DND-41 (cell line): Measurements from ENCODE around the gene MIB1.

Experiments used
- EZH2 ChIP-seq: IDR thresholded peaks from 3 replicates; pipeline ENCODE4 v1.6.1; 2012; ENCODE audit warnings: borderline replicate concordance, low read depth, mild to moderate bottlenecking, moderate library complexity, low read length, inconsistent platforms; ENCODE audit not compliant: severe bottlenecking
- TF ChIP-seq, protein P1 (sequence below): IDR thresholded peaks from 2 replicates; pipeline ENCODE4 v1.5.1; 2012; ENCODE audit warnings: borderline replicate concordance, low read length, moderate library complexity, mild to moderate bottlenecking; ENCODE audit not compliant: poor library complexity, severe bottlenecking; ENCODE audit errors: extremely low read depth

DNA sequence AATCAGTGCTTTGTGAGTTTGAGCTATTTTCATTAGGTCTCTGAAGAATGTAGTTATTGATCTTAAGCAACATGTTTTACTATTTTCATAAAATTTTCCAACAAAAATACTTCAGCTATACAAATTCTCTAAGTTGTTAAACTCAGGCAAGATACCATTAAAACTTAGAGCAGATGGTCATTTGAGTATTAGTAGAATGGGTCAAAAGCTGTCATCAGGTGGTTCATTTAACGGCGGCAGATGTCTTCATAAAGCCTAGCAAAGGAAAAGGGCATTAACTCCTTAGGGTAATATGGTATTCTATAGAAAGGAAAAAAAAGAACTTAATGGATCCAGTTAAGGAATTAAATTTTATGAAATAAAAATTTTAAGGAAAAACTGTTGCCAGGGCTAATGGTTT, 19.2 kb downstream of the MIB1 start:
- TF ChIP-seq, protein P1, sequence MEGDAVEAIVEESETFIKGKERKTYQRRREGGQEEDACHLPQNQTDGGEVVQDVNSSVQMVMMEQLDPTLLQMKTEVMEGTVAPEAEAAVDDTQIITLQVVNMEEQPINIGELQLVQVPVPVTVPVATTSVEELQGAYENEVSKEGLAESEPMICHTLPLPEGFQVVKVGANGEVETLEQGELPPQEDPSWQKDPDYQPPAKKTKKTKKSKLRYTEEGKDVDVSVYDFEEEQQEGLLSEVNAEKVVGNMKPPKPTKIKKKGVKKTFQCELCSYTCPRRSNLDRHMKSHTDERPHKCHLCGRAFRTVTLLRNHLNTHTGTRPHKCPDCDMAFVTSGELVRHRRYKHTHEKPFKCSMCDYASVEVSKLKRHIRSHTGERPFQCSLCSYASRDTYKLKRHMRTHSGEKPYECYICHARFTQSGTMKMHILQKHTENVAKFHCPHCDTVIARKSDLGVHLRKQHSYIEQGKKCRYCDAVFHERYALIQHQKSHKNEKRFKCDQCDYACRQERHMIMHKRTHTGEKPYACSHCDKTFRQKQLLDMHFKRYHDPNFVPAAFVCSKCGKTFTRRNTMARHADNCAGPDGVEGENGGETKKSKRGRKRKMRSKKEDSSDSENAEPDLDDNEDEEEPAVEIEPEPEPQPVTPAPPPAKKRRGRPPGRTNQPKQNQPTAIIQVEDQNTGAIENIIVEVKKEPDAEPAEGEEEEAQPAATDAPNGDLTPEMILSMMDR: no peak
- TF ChIP-seq EZH2: no peak
